Fibroblast of lung (primary cell): ENCODE results near the gene COBL.

Experiments used
- EZH2 ChIP-seq: IDR thresholded peaks from 2 replicates; pipeline ENCODE4 v1.5.1; 2012; ENCODE audit warnings: low read length, control low read depth, mild to moderate bottlenecking; ENCODE audit errors: missing control alignments
- TF ChIP-seq, protein P1 (sequence below), 2 donors: IDR thresholded peaks in 1 of 2; conservative IDR thresholded peaks in 1 of 2; 1 replicate in 1 of 2; 2 replicates in 1 of 2; pipeline ENCODE4 v1.5.1; 2011 to 2012; ENCODE audit warnings: low read length in 2 of 2, control low read depth in 1 of 2, inconsistent platforms in 1 of 2, low read depth in 1 of 2, mild to moderate bottlenecking in 1 of 2

DNA sequence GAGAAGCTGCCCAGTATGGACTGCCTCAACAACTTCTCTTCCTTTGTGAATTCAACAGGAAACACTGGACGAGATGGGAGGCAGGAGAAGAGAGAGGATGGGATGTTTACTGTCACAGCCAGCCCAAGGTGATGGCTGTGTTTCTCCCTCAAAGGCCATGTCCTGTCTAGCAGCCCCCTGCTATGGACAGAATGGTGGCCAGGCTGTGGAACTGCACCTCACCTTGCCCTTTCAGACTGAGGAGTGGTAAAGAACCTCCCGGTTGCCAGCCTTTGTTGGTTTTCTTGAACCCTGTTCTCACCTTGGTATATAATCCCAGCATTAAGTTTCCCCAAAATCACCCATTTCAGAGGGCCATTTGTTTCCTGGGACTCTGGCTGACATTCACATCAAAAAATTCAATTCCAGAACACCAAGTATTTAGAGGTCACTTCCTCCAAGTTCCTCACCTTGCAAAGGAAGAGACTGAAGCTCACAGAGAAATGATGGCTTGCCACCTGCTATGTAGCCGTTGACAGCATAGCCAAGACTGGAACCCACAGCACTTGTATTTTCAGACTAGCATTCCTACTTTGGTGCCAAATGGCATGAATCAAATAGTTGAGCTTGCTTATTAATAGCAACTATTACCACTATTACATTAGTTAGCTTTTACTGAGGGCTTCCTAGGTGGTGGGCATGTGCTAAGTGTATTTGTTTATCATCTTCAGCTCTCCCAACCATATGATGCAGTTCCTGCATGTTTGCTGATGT is 309.9 kb downstream of the COBL start:
- TF ChIP-seq, protein P1, sequence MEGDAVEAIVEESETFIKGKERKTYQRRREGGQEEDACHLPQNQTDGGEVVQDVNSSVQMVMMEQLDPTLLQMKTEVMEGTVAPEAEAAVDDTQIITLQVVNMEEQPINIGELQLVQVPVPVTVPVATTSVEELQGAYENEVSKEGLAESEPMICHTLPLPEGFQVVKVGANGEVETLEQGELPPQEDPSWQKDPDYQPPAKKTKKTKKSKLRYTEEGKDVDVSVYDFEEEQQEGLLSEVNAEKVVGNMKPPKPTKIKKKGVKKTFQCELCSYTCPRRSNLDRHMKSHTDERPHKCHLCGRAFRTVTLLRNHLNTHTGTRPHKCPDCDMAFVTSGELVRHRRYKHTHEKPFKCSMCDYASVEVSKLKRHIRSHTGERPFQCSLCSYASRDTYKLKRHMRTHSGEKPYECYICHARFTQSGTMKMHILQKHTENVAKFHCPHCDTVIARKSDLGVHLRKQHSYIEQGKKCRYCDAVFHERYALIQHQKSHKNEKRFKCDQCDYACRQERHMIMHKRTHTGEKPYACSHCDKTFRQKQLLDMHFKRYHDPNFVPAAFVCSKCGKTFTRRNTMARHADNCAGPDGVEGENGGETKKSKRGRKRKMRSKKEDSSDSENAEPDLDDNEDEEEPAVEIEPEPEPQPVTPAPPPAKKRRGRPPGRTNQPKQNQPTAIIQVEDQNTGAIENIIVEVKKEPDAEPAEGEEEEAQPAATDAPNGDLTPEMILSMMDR (conservative IDR thresholded peaks at IDR 0.05 in 1 of 2, IDR thresholded peaks at IDR 0.05 in 1 of 2; ENCODE audit: low read depth in 1 of 2, low read length in 2 of 2): no peak
- no peak for TF ChIP-seq EZH2
